Measurements from ENCODE around the gene COP1.

DNA sequence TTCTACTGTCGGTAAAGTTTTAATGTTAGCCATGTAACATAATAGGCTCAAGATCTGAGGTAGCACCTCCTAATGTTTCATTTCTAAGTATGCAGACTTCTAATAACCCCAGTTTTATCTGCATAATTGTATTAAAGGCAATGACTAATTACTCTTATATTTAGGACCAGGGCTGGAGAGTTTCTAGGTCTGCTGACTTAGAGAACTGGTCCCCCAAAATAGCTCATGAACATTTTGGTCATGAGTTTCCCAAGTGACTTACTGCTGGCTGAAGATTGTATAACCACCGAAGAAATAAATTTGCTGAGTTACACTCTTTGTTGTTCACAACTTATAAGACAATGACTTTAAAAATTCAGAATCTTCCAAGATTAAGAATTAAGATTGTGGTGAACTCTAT lies 265.9 kb downstream of the COP1 start:
- TF ChIP-seq, protein P1, sequence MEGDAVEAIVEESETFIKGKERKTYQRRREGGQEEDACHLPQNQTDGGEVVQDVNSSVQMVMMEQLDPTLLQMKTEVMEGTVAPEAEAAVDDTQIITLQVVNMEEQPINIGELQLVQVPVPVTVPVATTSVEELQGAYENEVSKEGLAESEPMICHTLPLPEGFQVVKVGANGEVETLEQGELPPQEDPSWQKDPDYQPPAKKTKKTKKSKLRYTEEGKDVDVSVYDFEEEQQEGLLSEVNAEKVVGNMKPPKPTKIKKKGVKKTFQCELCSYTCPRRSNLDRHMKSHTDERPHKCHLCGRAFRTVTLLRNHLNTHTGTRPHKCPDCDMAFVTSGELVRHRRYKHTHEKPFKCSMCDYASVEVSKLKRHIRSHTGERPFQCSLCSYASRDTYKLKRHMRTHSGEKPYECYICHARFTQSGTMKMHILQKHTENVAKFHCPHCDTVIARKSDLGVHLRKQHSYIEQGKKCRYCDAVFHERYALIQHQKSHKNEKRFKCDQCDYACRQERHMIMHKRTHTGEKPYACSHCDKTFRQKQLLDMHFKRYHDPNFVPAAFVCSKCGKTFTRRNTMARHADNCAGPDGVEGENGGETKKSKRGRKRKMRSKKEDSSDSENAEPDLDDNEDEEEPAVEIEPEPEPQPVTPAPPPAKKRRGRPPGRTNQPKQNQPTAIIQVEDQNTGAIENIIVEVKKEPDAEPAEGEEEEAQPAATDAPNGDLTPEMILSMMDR (IDR thresholded peaks at IDR 0.05), result no peak
- TF ChIP-seq POLR2A (IDR thresholded peaks at IDR 0.05) (no peak), EP300 (IDR thresholded peaks at IDR 0.05) (no peak)

Data from tibial nerve (tissue), 4 donors.